Progenitor cell of endocrine pancreas (in vitro differentiated cells): ENCODE data around the gene DNAH9. TPM values are rescaled to one million over a fixed set of nuclear protein-coding genes. Genes with fewer than 3 reads are reported as not detected.

Source experiments
- DNase-seq: peaks from one replicate; pipeline ENCODE4 v3.0.0; 2021; ENCODE audit warnings: low spot score; ENCODE audit not compliant: unreplicated experiment
- H3K27ac Mint-ChIP-seq: 2 replicates; pipeline ENCODE4 v1.8.0; 2021; ENCODE audit warnings: mild to moderate bottlenecking, moderate library complexity, mixed read lengths
- H3K27me3 Mint-ChIP-seq: 2 replicates; pipeline ENCODE4 v1.8.0; 2021; ENCODE audit warnings: mixed read lengths
- H3K36me3 Mint-ChIP-seq: 2 replicates; pipeline ENCODE4 v1.8.0; 2022; ENCODE audit warnings: mixed read lengths; ENCODE audit not compliant: insufficient read depth
- H3K4me1 Mint-ChIP-seq: 2 replicates; pipeline ENCODE4 v1.8.0; 2021; ENCODE audit warnings: low read depth, mixed read lengths
- H3K4me3 Mint-ChIP-seq: 2 replicates; pipeline ENCODE4 v1.8.0; 2021; ENCODE audit warnings: low read depth, mild to moderate bottlenecking, moderate library complexity, mixed read lengths
- H3K9me3 Mint-ChIP-seq: 2 replicates; pipeline ENCODE4 v1.8.0; 2021; ENCODE audit warnings: low read depth, mixed read lengths
- total RNA-seq: library from RNA; stranded (reverse); gene quantifications from 2 replicates; pipeline ENCODE4 v1.2.1, GENCODE V29; 2021
- TF ChIP-seq, protein P1 (sequence below): fragments of 200-600 bp; sonication (generic); IDR thresholded peaks from one replicate; pipeline ENCODE4 v1.5.0; 2021; ENCODE audit warnings: antibody characterized with exemption, mild to moderate bottlenecking; ENCODE audit not compliant: unreplicated experiment

The DNAH9 gene
- total RNA-seq, 1 donor from 2014 or later = 1.5 TPM

DNA sequence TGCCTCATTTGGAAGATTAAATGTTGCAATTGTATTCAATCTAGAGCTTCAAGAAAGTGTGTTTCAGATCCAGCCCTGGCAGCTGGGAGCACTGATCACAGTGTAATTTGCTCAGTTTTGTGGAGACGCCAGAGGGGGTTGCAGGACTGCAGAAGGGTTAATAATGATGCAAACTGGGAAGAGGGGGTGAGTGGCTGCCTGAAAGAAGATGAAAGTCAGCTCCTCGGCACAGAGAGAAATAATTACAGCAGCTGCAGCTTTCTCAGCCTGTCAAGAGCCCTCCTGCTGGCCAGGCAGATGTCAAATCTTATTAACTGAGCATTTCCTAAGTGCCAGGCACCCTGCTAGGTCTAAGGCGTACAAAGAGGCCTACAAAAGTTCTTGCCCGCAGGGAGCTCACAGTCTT lies 301.3 kb downstream of the DNAH9 start:
- no peak for DNase-seq
- no peaks in the 10 kb centered on the region for H3K36me3 Mint-ChIP-seq
- peaks cover 10% of the 10 kb centered on the region for H3K27me3 Mint-ChIP-seq
- no peak overlapping the region for H3K27ac Mint-ChIP-seq
- H3K9me3 Mint-ChIP-seq = no peaks in the 10 kb centered on the region
- H3K4me1 Mint-ChIP-seq = no peaks in the 10 kb centered on the region
- no peak overlapping the region for H3K4me3 Mint-ChIP-seq
- TF ChIP-seq, protein P1, sequence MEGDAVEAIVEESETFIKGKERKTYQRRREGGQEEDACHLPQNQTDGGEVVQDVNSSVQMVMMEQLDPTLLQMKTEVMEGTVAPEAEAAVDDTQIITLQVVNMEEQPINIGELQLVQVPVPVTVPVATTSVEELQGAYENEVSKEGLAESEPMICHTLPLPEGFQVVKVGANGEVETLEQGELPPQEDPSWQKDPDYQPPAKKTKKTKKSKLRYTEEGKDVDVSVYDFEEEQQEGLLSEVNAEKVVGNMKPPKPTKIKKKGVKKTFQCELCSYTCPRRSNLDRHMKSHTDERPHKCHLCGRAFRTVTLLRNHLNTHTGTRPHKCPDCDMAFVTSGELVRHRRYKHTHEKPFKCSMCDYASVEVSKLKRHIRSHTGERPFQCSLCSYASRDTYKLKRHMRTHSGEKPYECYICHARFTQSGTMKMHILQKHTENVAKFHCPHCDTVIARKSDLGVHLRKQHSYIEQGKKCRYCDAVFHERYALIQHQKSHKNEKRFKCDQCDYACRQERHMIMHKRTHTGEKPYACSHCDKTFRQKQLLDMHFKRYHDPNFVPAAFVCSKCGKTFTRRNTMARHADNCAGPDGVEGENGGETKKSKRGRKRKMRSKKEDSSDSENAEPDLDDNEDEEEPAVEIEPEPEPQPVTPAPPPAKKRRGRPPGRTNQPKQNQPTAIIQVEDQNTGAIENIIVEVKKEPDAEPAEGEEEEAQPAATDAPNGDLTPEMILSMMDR = no peak

DNA sequence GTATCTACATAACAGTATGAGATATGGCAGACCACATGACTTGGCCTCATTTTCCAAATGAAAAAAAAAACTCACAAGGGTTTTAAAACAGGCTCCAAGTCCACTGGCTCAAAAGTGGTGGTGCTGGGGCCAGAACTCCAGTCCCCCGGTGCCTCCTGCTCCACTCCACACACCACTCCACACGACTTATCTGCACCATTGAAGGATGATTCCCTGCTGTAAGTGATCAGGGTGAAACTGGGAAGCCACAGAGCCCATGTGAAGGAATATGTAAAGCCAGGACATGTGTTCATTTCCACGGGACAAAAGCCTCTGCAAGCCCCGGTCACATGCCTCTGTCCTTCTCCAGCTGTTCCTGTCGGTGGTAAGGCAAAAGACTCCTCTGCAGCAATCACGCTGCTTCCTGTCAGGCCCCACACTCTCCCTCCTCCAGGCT lies 301.8 kb downstream of the DNAH9 start:
- no peak overlapping the region for H3K4me3 Mint-ChIP-seq
- H3K27me3 Mint-ChIP-seq = peaks cover 10% of the 10 kb centered on the region
- DNase-seq = no peak
- no peaks in the 10 kb centered on the region for H3K36me3 Mint-ChIP-seq
- TF ChIP-seq, protein P1 = no peak
- H3K9me3 Mint-ChIP-seq = no peaks in the 10 kb centered on the region
- no peak overlapping the region for H3K27ac Mint-ChIP-seq
- no peaks in the 10 kb centered on the region for H3K4me1 Mint-ChIP-seq

DNA sequence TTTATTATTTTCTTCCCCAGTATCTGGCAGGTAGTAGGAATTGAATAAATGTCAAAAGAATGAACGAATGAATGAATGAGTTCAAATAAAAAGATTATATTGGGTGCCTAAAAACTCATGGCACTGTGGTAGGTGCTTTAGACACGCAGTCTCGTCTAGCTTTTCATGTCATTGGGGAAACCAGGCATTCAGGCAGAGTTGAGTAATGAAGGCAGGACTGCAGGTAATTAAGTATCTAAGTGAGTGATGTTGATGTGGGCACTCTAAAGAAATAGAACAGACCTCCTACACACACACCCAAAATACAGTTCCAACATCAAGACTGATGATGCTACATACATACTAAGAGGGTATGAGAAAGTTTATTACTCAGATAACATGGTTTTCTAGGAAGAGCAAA lies 302.4 kb downstream of the DNAH9 start:
- TF ChIP-seq, protein P1 = no peak
- no peak overlapping the region for H3K4me3 Mint-ChIP-seq
- DNase-seq = no peak
- H3K27me3 Mint-ChIP-seq = peaks cover 10% of the 10 kb centered on the region
- no peak overlapping the region for H3K27ac Mint-ChIP-seq
- H3K9me3 Mint-ChIP-seq = no peaks in the 10 kb centered on the region
- H3K36me3 Mint-ChIP-seq = no peaks in the 10 kb centered on the region
- H3K4me1 Mint-ChIP-seq = no peaks in the 10 kb centered on the region

DNA sequence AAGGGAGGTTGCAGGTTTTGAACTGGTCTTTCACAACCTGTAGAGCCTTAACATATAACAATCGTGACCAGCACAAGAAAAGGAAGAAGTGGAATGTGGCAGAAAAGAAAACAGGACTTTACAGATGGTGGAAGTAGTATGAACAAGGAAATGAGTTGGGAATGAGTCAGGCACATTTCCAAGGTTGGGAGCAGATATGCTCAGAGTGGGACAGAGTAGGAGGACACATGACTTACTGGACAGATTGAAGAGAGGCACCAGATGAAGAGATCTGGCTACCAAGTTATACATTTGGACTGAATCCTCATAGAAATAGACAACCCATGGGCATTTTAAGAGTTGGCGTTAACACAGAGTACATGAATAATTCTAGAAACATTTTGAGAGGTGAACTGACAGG lies 303.7 kb downstream of the DNAH9 start:
- H3K36me3 Mint-ChIP-seq = no peaks in the 10 kb centered on the region
- no peaks in the 10 kb centered on the region for H3K4me1 Mint-ChIP-seq
- DNase-seq = no peak
- TF ChIP-seq, protein P1 = no peak
- H3K4me3 Mint-ChIP-seq = no peak overlapping the region
- peaks cover 10% of the 10 kb centered on the region for H3K27me3 Mint-ChIP-seq
- peaks cover 3% of the 10 kb centered on the region for H3K9me3 Mint-ChIP-seq
- no peak overlapping the region for H3K27ac Mint-ChIP-seq

DNA sequence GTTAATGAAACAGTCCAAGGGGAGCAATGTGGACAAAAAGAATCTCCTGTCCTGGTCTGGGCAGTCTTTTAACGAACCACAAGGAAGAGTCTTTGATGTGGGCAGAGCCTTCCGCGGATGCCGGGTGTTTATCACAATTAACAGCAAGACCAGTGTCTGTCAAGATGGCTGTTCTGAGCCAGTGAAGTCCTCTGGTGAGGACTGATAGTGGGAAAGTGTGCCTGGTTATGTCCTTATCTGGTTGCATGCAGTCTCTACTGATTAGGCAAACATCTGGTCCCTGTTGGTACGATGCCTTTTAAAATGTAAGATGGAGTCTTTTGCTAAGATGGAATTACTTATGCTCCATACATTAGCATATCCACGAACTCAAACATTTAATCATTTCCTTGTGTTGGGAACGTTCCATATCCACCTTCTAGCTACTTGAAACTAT lies 310.5 kb downstream of the DNAH9 start:
- no peak overlapping the region for H3K27ac Mint-ChIP-seq
- DNase-seq = no peak
- H3K27me3 Mint-ChIP-seq = no peaks in the 10 kb centered on the region
- no peaks in the 10 kb centered on the region for H3K36me3 Mint-ChIP-seq
- no peak overlapping the region for H3K4me3 Mint-ChIP-seq
- H3K9me3 Mint-ChIP-seq = peaks cover 18% of the 10 kb centered on the region
- TF ChIP-seq, protein P1 = no peak
- H3K4me1 Mint-ChIP-seq = peaks cover 13% of the 10 kb centered on the region
